SH-SY5Y (cell line): ENCODE data around the gene NME7.

Source experiments
- GATA2 ChIP-seq: IDR thresholded peaks from 2 replicates; pipeline ENCODE4 v1.6.1; 2011; ENCODE audit warnings: mild to moderate bottlenecking, low read depth, low read length
- GATA3 ChIP-seq: IDR thresholded peaks from 2 replicates; pipeline ENCODE4 v1.6.1; 2011; ENCODE audit warnings: low read depth, mild to moderate bottlenecking, low read length, moderate library complexity

Gene NME7

DNA sequence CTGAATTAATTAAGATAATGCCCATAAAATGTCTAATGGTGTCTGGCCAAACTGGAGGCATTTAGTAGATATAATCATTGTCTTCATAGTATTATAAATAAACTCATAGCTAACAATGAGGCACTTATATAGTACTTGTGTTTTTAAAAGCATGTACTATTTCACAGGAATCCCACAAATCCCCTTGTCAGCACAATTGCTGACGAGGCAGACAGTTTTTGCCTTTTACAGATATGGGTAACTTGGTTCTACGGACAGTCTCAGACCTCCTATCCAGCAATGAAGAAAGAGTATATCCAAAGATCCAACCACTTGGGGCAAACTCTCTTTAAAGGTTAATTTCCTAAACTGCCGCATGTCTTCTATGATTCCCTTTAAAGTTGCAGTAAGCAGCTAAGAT, 187.4 kb downstream of the NME7 start:
- TF ChIP-seq GATA3: no peak
- TF ChIP-seq GATA2: no peak

DNA sequence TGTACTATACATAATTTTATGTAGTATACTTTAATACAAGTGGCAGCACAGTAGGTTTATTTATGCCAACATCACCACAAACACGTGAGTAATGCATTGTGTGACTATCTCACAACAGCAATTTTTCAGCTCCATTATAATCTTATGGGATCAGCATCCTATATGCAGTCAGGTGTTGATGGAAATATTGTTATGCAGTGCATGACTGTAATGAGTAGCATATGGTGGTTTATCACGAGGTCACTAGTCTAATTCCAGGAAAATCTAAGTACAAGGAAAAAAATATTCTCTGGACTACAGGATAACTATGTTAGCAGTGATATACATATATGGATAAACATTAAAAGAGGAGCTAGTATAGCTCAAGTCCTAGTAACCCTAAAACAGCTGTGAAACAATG, 192.1 kb downstream of the NME7 start:
- no peak for TF ChIP-seq GATA3
- no peak for TF ChIP-seq GATA2

DNA sequence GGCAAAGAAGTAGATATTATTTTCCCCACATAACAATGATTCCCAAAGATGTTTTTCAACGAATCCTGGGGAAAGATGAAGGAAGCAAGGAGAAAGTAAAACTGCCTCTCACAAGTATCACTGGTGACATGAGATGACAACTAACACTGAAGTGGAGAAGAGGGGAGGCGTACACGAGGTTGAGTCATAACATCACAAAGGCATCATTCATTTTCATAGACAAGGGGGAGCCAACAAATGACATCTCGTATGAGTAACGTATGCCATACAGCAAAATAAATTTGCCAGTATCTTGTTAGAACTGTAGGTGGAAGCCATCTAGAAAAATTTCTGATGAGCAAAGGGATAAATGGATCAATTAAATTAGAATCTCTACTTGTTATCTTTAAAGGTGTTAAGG, 204.5 kb downstream of the NME7 start:
- TF ChIP-seq GATA3 (no peak), GATA2 (no peak)

DNA sequence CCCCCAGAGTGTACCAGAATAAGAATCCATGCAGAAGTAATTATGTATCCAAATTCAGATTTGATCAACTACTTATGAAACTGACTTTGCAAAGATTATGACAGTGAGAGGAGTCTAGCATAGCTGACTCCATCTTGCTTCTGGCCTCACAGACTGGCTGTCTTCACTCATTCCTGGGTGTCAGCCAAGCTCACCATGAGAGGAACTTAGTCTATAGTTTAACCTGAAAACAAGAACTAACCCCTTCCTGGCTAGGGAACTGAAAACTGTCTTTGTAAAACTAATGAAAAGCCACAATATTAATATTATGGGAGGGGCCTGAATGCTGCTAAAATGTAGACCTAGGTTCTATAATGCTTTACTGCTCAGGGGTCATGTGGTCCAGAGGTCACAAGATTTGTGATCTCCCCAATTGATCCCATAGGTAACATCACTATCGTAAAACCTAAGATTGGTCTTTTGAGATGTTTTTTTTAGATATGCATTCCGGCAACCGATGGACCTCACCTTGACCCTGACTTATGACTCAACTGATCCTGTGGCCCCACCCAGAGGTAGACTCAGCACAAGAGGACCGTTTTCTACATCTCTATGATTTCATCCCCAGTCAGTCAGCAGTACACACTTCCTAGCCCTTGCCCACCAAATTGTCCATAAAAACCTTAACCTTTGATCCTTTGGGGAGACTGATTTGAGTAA, 206.0 kb downstream of the NME7 start:
- no peak for TF ChIP-seq GATA3

DNA sequence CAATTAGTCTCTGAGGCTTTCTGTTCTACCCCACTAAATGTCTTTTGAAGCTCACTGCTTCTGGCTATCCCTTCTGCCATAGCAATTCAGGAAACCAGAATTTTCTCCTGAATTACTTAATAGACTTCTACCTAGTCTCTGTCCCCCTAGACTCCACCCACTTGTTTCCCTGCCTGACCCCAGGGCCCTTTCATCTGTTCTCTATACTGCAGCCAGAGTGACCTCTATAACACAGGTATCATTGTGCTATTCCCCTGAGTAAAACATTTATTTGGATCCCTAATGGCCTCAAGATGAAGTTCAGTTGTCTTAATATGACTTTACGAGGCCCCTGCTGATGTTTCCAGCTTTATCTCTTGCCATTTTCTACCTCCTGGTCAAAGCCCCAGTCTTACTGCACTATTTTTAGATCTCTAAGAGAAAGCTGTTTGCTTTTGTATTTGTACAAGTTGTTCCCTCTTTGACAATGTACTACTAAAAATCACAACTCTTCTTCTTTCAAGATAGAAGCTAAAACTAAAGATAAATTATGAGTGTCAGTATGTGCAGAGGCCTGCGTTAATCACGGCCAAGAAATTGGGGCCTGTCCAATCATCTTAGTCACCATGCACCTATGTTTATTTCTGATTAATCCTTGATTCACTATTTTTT, 206.6 kb downstream of the NME7 start:
- TF ChIP-seq GATA3: no peak
- no peak for TF ChIP-seq GATA2

DNA sequence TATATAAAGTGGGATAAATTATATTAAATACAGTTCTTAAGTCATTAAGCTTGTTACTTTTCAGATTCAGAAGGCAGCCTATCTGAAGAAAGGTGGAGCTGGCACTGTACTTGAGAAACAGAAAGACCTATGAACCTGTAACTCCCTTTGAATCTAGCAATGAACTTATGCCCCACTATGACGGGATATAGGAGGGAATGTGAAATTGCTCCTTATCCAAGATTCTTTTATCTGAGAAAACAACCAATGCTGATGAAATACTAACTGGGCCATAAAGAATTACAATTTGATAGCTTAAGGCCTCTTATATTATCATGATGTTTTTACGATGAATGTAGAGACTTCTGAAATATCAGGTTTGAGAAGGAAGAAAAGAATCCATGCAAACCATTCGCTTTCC, 211.0 kb downstream of the NME7 start:
- TF ChIP-seq GATA2 (no peak), GATA3 (no peak)

DNA sequence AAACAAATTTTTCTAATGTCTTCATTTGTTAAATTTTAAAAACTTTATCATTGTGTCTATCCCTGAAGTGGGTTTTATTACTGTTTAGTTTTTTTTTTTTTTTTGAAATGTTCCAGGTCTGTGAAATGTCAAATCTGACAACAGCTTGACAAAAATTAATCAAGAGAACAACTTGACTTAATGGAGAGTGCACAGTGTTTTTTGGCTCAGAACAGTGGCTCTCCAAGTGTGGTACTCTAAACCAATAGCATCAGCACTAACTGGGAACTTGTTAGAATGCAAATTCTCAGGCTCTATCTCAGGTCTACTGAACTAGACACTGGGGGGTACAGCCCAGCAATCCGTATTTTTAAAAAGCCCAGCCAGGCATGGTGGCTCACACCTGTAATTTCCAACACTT, 211.9 kb downstream of the NME7 start:
- TF ChIP-seq GATA3: no peak
- no peak for TF ChIP-seq GATA2

DNA sequence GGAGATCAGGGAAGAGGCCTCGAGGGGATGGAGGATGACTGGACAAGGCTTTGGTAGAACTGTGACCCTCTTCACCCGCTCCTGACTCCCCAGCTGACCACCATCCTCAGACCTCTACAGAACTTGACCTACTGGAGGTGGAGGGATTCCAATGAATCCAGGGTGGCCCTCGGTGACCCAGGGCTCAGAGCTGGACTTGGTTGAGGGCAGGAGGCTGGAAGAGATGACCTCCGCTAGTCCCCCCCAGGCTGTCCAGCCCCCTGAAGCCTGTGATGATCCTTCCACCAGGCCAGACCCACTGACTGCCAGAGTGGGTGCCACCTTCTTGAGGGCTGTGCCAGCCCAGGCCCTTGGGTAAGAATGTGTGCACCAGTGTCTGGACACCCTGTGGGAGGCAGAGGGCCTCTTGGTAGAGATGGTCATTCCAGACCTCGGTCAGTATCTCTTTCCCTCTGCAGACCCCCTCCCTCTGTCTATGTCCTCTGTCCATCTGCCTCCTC, 216.2 kb downstream of the NME7 start:
- no peak for TF ChIP-seq GATA2
- TF ChIP-seq GATA3: no peak

DNA sequence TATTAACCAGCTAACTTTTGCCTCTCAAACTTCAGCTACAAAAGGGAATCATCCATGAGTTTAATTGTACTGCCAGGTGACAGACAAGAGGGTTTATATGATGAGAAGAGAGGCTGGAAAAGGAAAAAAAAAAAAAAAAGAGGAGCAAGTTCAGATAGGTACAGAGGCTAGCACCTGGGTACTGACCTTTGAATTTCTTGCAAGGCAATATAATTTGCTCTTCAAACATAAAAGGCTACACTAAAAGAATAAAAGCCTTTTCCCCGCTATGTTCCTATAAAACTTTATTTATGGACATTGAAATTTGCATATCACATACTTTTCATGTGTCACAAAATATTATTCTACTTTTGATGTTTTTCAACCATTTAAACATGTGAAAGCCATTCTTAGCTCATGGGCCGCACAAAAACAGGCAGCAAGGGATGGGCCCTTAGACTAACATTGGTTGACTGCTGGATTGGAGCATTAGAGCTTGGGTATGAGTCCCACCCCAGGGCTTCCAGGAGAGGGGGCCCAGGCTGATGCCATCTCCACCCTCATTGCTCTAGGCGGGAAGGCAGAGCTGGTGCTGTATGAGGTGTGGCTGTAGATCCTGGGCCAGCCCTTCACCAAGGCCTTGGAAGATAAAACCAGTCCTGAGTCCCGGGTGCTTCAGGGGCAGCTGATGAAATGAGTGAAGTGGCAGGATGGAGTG, 216.8 kb downstream of the NME7 start:
- no peak for TF ChIP-seq GATA3
- no peak for TF ChIP-seq GATA2

DNA sequence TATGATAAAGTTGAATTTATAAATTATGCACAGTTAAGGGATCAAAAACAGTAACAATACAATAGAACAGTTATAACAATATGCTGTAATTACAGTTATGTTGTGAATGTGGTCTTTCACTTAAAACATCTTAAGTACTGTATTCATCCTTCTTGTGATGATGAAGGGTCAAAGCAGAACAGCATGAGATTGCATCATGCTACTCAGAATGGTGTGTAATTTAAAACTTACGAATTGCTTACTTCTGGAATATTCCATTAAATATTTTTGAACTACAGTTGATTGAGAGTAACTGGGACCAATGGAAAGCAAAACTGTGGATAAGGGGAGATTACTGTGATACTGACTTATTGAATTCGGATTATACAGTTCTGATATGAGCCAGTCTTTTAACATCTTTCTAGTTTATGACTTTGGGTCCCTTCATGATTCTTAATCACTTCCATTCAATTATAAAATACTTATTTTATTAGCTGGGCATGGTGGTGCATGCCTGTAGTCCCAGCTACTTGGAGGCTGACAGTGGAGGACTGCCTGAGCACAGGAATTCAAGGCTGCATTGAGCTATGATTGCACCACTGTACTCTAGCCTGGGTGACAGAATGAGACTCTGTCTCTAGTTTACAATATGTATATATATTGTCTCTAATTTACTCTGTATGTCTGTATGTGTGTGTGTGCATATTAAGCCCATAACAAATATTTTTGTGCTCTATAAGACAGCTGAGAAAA, 217.9 kb downstream of the NME7 start:
- TF ChIP-seq GATA2 (no peak), GATA3 (no peak)

DNA sequence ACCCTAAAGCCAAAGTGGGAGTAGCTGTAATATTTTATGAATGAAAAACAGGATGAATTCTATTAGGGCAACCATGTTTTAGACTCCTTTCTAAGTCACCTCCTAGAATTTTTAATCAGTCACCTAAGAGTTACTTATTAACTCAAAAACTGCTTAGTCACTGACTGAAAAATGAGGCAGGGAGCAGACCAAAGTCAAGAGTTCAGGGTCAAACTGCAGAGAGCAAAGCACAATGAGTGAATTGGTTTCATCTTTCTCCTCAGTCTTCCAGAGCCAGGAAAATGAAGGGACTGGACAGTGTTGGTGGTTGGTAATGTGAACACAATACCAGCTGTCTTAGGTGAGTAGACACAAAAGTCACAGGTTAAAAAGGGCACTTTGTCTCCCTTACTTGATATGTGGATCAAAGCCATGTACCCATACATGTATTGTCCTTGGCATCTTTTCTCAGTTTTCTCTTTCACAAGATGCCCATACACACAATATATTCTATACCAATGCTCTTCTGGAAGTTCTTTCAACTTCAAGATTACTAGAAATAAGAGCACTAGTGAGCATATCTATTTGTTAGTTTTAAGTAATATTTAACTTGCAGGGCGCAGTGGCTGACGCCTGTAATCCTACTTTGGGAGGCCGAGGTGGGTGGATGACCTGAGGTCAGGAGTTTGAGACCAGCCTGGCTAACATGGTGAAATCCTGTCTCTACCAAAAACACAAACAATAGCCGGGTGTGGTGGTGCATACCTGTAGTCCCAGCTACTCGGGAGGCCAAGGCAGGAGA, 218.9 kb downstream of the NME7 start:
- TF ChIP-seq GATA3 (no peak), GATA2 (no peak)

DNA sequence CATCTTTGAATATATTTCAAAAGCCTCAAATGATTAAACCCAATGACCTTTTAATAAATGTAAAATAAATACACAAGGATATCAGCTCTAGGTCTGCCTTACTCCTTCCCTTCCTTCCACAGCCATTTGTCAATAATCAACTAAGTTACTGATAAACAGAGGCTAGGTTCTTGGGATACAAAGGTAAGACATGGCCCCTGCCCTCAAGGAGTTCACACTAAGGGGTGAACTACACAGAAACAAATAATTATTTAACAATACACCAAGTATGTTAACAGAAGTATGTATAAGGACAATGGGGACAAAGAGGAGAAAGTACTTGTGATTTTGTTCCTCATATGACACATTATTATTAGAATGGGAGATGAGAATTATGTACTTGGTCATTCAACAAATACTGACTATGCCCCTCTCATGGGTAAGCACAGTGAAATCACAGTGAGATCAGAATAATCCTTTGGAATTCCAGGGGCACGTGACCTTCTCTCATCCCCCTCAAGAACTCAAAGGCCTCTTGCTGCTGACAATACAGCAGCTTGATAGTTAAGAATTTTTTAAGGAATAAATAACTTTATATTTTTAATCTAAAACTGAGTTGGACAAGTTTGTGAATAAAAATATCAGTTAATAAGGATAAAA, 220.9 kb downstream of the NME7 start:
- TF ChIP-seq GATA2: no peak
- TF ChIP-seq GATA3: no peak

DNA sequence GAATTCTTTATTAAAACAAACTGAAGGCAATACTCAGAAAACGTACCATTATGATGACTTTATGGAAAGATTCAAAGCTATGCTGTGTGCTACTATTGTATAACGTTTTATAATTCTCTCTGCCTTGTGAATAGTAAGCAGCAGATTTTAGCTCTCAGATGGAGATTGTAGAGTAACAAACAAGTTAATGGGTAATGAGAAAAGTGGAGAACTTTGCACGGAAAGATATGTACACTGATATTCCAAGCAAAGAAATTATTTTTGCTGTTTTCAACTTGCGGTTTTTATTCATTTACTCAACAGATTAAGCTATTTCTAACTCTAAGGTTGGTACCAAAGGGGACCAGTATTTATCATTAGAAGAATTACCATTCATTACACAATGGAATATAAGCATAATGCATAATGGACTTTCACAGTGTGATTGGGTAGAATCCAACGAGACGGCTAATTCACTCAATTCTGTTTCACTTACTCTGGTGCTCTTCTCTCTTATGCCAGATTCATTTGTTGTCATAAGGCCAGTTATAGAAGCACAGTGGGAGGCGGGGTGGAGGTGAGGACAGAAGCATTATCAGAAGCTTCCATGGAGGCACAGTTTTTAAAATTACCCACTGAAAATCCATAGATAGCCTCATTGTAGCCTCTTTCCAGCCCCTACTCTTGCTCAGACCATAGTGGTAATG, 222.5 kb downstream of the NME7 start:
- TF ChIP-seq GATA2 (no peak), GATA3 (no peak)
